Heart right ventricle (tissue), 16 donors: ENCODE measurements around the gene RANBP9. TPM values are rescaled to one million over a fixed set of nuclear protein-coding genes. Genes with fewer than 3 reads are reported as not detected.

ENCODE experiments used
- ATAC-seq, 8 donors: fragments of 200-7000 bp; cut with Tn5 transposase; one replicate each; pipeline ENCODE4 v1.9.1; 2020; ENCODE audit warnings: mild to moderate bottlenecking in 8 of 8, moderate library complexity in 8 of 8, moderate number of reproducible peaks in 1 of 8
- DNase-seq, 2 donors: peaks; one replicate each; pipeline ENCODE4 v3.0.0-alpha.2; 2020
- H3K27ac ChIP-seq, 10 donors: fragments of 200-600 bp; sonication (generic) in 2 of 10; one replicate each; pipeline versions ENCODE4 v1.5.0 to v1.8.0; 2020 to 2022; ENCODE audit warnings: mild to moderate bottlenecking in 3 of 10
- H3K27me3 ChIP-seq, 7 donors: fragments of 200-600 bp; one replicate each; pipeline ENCODE4 v1.8.0; 2021 to 2022; ENCODE audit warnings: mild to moderate bottlenecking in 2 of 7
- H3K36me3 ChIP-seq, 9 donors: fragments of 200-600 bp; sonication (generic) in 1 of 9; one replicate each; pipeline versions ENCODE4 v1.5.0 to v1.8.0; 2020 to 2022; ENCODE audit warnings: mild to moderate bottlenecking in 2 of 9
- H3K4me1 ChIP-seq, 9 donors: fragments of 200-600 bp; sonication (generic) in 1 of 9; one replicate each; pipeline versions ENCODE4 v1.5.0 to v1.8.0; 2020 to 2022; ENCODE audit warnings: mild to moderate bottlenecking in 4 of 9
- H3K4me3 ChIP-seq, 10 donors: fragments of 200-600 bp; sonication (generic) in 2 of 10; one replicate each; pipeline versions ENCODE4 v1.5.0 to v1.8.0; 2020 to 2022; ENCODE audit warnings: mild to moderate bottlenecking in 7 of 10, moderate library complexity in 2 of 10
- H3K9me3 ChIP-seq, 11 donors: fragments of 200-600 bp in 10 of 11; sonication (generic) in 2 of 11; one replicate each; pipeline versions ENCODE4 v1.5.0 to v1.8.0; 2013 to 2022; ENCODE audit warnings: mild to moderate bottlenecking in 2 of 11, control low read depth in 1 of 11, moderate library complexity in 1 of 11
- CTCF ChIP-seq, 9 donors: fragments of 200-600 bp; sonication (generic) in 2 of 9; IDR thresholded peaks; one replicate each; pipeline versions ENCODE4 v1.5.0 to v1.8.0; 2021 to 2022; ENCODE audit warnings: antibody characterized with exemption in 9 of 9, mild to moderate bottlenecking in 5 of 9, moderate library complexity in 1 of 9
- WGBS, 2 donors: extraction: QIAGEN DNeasy Blood & Tissue Kit; methylation state at CpG; one replicate each; pipeline ENCODE4 v1.1.7; 2013; ENCODE audit warnings: inconsistent platforms in 1 of 2; 5-methylcytosine and 5-hydroxymethylcytosine counted together
- intact Hi-C, 10 donors: fragments of 100-400 bp; cut with DNase I; formaldehyde crosslinking; loops; one replicate each; pipeline versions ENCODE4 v1.11.1 to v1.14.2; 2022
- polyA plus RNA-seq, 2 donors: library from polyadenylated mRNA; stranded (reverse); fragments of 200-250 nt; gene quantifications; one replicate each; pipeline ENCODE4 v1.2.3, GENCODE V29; 2013
- total RNA-seq, 10 donors: library from RNA; stranded (reverse); fragmentation: NEBNext Ultra II Directional in 3 of 10; extraction: Animal tissue kit (Norgen Biotek cat#: 25700) in 3 of 10; gene quantifications; one replicate each; pipeline versions ENCODE4 v1.2.1 to v1.2.4, GENCODE V29; 2021 to 2023
- donor health status: Arrhythmogenic right ventricular cardiomyopathy.
- donor health status: ischemic (EF 13 %, LVEDD 7.1; RV severe dilation, severe dysfunction).
- donor health status: healthy with polysubstance abuse.
- donor health status: DM: no; HTN: yes; CAD: no.
- donor health status: DM: no; HTN: no; CAD: no.
- donor health status: ischemic (EF 25% LVEDD 6.9; RV normal size, moderate dysfunction).
- donor health status: ischemic (EF 25% LVEDD 5.7; RV mildly dilated, moderate dysfunction).
- donor health status: healthy.
- donor health status: DM: yes; HTN: yes; CAD: no.
- donor health status: Ischemic cardiomyopathy.
- donor health status: ischemic (EF 35%, LVEDD 5.7; RV mildly dilated, moderate dysfunction).
- donor health status: nonischemic (EF 11% LVEDD 7.7; RV severe dilation, severe dysfunction).
- donor health status: DM: yes; HTN: yes; CAD: no.
- donor health status: PGD.
- donor health status: ischemic (EF 29% LVEDD 5.4; RV normal size, mild dysfunction).
- donor health status: nonischemic (EF 23%, LVEDD 6.1; RV moderate dilation, normal function).

Gene RANBP9
- total and polyA plus RNA-seq, 12 donors, result 10.0 to 41.6 (median 33.8) TPM

GRCh38 chr6:13754644-13755043 lies 43.0 kb upstream of the RANBP9 start:
- 88 to 91% methylated on average over 2 of the region's 2 CpGs for WGBS, 2 donors

GRCh38 chr6:13743736-13744127 lies 32.1 kb upstream of the RANBP9 start:
- H3K4me1 ChIP-seq, result no peaks in the 10 kb centered on the region
- intact Hi-C loops, result no loop called here
- TF ChIP-seq CTCF (IDR thresholded peaks at IDR 0.05), result no peak
- DNase-seq, result no peak
- H3K27me3 ChIP-seq, result no peaks in the 10 kb centered on the region
- H3K36me3 ChIP-seq, result no peaks in the 10 kb centered on the region
- ATAC-seq, result no peak
- H3K27ac ChIP-seq, result no peak overlapping the region
- 94 to 98% methylated on average over 7 of the region's 7 CpGs for WGBS, 2 donors
- H3K9me3 ChIP-seq, result no peaks in the 10 kb centered on the region
- no peak overlapping the region for H3K4me3 ChIP-seq

More at GRCh38 chr6:13754644-13755043, 43.0 kb upstream of the RANBP9 start:
- intact Hi-C loops, result no loop called here
- no peak for TF ChIP-seq CTCF (IDR thresholded peaks at IDR 0.05)
- Histone ChIP-seq H3K27ac (no peak overlapping the region), H3K4me3 (no peak overlapping the region), H3K27me3 (no peaks in the 10 kb centered on the region), H3K9me3 (no peaks in the 10 kb centered on the region), H3K36me3 (no peaks in the 10 kb centered on the region), H3K4me1 (peaks cover 0 to 3% (median 0%) of the 10 kb centered on the region in 9 donors)
- DNase-seq (no peak), ATAC-seq (no peak)

GRCh38 chr6:13742961-13743735 lies 31.5 kb upstream of the RANBP9 start:
- H3K27me3 ChIP-seq, result no peaks in the 10 kb centered on the region
- no peak overlapping the region for H3K4me3 ChIP-seq
- no peak for DNase-seq
- no peaks in the 10 kb centered on the region for H3K36me3 ChIP-seq
- no peak for TF ChIP-seq CTCF (IDR thresholded peaks at IDR 0.05)
- 63 to 79% methylated on average over 49 to 56 of the region's 56 CpGs for WGBS, 2 donors
- intact Hi-C loops, result no loop called here
- no peak overlapping the region for H3K27ac ChIP-seq
- H3K9me3 ChIP-seq, result no peaks in the 10 kb centered on the region
- ATAC-seq, result peak in 1 of 8 donors; percentile 34
- no peaks in the 10 kb centered on the region for H3K4me1 ChIP-seq

GRCh38 chr6:13741365-13741764 lies 29.7 kb upstream of the RANBP9 start:
- no peaks in the 10 kb centered on the region for H3K27me3 ChIP-seq
- ATAC-seq, result no peak
- H3K9me3 ChIP-seq, result no peaks in the 10 kb centered on the region
- TF ChIP-seq CTCF (IDR thresholded peaks at IDR 0.05), result no peak
- intact Hi-C loops, result no loop called here
- no peaks in the 10 kb centered on the region for H3K36me3 ChIP-seq
- DNase-seq, result no peak
- no peak overlapping the region for H3K4me3 ChIP-seq
- H3K27ac ChIP-seq, result no peak overlapping the region
- H3K4me1 ChIP-seq, result no peaks in the 10 kb centered on the region
- WGBS, 2 donors, result 87 to 94% methylated on average over 4 of the region's 4 CpGs
